CD4-positive, alpha-beta T cell treated with Interleukin-2 at 100 ng/mL for 4 hours (primary cell): ENCODE measurements around the gene GCSAM.
A peak's percentile ranks its signal among the peaks of the same experiment; 100 is the strongest.

ENCODE experiments used
- DNase-seq: peaks from one replicate; pipeline ENCODE4 v3.0.0-alpha.2; 2020; ENCODE audit warnings: low spot score

The GCSAM gene

DNA sequence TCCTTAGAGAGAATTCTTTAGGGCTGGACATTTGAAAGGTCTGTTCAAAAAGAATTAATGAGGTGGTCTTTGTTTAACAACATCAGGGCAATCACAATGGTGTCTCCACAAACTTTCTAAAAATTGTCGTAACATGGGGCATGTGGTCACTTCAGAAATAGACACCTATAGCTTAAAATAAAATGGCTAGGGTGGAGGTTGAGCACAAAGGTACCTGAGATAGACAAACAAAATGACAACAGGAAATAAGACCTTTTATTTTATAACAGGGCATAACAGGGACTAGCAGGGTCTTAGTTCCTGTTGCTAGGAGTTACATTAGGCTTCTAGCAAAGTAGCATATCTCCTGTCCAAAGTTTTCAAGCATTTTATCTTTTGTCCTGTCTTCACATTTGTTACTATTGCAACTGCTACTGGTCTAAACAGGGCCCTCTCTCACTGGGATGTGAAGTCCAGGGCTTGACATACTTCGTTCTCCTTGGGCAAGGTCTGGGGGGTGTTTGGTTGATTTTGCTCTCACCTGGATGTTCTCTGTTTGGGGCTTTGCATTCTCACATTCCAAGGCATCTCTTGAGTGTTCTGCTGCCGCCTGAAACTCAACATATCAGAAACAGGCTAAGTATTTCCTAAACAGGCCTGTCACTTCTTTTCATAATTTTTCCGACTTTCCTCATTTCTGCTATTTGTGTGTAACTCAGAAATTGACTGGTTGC is 3.0 kb downstream of the GCSAM start:
- no peak for DNase-seq

DNA sequence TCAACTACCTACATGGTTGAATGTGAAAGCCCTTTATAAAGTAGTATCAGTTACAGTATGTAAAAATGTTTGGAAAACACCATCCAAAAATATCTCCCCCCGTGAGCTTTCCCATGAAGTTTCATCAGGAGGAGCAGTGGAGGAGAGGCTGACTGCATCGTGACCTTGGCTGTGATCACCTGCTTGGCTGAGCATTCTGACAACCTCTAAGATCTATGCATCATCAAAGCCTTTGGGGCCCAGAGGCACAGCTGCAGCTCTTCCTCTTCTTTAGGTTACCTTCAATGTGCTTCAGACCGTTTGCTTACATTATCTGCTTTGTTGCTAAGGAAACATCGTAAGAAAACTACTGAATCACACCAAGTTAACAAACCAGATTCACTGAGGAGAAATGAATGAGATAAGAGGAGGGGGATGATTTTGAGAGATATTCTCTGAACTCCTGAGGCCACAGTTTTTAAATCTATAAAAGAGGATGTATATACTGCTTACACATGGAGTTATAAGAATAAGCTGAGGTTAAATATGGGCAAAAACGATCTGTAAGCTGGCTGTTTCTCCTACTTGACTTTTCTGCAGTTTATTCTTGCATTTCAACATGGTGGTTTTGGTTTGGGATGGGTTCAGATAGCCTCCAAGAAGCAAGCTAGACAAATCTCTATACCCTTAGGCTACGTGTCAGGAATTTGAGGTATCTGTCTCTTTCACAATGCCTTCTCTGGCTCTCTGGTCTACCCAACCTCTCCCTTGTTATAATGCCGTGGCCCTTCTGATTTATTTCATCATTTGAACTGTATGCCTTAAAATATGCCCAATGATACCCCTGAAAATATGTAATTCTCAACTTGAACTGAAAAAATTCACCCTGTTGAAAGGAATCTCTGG is 4.0 kb downstream of the GCSAM start:
- peak; percentile 85 for DNase-seq

DNA sequence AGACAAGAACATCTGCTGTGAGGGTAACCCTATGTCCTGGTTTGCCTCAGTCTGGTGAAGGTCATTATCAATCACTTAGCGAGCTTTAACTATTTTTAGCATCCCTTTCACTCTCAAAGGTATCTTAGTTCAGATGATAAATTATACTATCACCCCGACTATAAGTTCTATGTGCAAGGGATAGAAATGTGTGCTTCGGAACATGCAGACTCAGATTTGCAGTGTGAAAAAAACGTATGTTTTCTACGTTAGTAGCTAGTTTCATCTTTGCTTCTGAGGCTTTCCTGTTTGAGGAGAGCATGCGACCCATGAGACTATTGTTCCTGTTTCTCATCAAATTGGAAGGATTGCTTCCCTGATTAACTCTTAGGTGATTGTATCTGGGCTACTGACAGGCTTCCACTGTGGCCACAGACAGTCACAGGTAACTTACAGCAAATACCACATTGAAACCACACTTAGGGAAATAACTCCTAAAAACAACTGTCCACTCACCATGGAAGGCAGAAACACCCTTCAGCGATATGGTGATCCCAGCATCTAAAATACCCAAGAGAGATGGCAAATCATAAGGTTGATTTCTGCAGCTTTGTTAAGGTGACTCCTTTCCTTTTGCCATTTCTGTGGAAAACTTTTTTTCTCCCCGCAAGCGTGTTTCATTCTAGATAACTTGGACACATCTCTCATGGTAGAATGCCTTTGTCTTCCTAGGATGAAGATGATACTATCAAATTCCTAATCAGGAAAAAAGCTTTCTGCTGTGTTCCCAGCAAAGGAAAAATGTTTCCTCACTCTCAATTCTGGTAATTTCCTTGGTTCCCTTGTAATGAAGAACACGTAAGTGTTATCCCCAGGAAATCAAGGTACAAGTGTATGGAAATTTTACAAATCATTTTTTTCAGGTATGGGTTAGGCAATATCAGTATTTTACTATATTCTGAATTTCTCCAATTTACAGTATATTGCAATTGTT is 5.2 kb downstream of the GCSAM start:
- DNase-seq: no peak

DNA sequence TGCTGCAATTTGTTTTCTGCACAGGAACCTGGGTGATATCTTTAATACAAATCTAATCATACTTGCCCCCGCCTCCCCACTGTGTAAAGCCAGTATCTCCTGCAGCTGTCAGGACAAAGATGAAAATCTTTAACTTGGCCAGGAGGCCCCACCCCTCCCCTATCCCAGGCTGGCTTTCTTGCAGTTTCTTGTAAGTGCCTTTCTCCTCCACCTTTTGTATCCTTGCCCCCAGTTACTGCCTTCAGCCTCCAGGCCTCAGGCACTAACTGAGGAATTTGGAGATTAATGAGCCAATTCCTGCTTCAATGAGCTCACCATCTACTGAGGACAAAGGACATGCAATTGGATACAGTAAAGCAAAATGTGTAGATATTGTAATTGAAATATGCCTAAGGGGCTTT is 6.5 kb downstream of the GCSAM start:
- no peak for DNase-seq

DNA sequence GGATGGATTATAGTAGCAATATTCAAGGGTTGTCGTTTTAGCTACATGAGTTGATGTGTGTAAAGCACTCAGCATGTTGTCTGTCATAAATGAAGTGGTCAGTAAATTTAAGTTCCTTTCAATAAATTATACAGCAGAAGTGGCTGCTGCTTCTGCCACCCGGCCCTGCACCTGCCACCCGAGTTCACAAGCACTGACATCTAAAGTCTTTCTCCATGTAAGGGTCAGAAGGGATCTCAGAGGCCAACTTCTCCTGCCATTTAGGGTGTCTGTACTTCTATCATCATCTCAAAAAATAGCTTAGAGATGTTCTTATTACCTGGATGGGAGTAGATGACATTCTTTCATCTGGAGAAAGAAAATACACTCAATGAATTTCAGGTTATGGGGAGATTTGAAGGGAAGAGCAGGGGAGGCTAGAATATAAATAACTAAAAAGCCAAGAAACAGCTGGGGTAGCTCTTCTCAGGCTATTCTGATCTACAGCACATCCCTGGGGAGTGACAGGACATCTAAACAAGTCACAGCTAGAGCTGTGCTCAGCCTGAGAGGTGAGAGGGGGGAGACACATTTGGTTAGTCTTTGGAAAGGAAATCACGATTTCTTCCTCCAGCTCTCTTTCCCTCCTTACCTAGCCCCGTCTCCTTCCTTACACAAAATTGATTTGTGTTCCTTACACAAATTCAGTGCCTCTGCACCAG is 8.0 kb downstream of the GCSAM start:
- no peak for DNase-seq

DNA sequence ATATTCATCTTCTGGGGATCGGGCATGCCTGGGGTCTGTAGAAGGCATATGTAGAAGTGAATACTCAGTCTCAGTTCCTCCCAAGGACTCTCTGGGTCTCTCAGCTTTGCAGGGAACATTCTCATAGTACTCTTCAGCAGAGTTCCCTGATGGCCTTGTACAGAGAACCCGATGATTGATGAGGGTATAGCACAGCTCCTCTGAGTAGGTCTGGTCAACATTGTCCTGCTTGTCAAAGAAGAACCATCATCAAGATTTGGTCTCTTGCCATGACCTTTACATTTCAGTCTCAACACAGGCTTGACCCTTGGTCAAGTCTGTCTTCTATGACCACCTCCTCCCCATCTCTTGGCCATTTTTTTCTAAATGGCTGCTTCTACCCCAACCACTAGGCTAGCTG is 9.5 kb downstream of the GCSAM start:
- no peak for DNase-seq

DNA sequence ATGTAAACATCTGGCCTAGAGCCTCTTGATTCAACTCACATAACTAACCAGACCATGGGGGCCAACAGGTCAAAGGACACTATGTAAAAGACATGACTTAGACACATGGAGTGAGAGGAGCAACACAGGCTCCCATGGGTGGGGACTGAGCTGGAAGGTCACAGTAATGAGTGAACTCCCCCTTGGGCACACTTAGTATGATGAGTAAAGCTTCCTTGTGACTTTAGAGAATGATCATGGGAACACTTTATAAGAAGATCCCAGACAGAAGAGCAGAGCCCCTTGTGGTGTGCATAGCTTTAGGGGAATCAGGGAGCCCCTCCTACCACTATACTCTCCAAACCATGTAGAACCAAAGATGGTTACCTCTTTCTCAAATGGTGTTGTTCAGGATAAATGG is 10.2 kb downstream of the GCSAM start:
- DNase-seq: no peak

DNA sequence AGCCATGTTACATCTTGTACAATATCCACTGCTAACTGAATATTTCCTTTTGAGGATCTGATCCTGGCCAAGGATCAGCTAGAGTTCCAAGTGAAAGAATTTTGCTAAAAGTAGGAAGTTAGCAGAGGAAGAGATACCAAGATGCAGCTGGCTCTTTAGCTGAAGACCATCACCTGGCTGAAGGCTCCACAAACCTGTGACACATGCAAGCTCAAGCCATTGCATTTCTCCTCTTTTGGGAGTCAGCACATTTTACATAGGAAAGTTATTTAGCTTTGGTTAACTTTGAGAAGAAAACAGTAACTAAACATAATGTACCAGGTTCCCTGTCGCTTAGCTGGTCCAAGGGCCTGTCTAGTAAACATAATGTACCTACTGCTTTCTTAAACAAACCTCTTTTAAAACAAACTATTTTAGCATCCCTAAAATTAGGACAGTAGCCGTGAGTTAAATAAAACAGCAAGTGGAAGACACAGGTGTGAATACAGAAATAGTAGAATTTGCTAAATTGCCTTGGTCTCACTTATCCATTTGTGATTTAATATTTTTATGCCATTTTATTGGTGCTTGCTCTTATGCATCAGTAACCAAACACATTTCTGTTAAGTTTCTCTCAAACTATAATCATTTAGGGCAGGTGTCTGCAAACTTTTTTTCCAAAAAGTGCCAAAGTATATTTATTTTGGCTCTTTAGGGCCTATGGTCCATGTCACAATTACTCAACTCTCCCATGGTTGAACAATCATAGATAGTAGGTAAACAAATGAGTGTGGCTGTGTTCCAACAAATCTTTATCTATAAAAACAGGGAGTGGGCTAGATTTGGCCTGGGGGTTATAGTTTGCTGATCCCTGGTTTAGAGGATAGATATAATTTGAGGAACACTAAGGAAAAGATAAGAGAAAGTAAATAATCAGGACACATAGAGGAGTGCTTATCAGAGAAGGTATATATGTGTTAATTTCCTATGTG is 11.2 kb downstream of the GCSAM start:
- DNase-seq: no peak

DNA sequence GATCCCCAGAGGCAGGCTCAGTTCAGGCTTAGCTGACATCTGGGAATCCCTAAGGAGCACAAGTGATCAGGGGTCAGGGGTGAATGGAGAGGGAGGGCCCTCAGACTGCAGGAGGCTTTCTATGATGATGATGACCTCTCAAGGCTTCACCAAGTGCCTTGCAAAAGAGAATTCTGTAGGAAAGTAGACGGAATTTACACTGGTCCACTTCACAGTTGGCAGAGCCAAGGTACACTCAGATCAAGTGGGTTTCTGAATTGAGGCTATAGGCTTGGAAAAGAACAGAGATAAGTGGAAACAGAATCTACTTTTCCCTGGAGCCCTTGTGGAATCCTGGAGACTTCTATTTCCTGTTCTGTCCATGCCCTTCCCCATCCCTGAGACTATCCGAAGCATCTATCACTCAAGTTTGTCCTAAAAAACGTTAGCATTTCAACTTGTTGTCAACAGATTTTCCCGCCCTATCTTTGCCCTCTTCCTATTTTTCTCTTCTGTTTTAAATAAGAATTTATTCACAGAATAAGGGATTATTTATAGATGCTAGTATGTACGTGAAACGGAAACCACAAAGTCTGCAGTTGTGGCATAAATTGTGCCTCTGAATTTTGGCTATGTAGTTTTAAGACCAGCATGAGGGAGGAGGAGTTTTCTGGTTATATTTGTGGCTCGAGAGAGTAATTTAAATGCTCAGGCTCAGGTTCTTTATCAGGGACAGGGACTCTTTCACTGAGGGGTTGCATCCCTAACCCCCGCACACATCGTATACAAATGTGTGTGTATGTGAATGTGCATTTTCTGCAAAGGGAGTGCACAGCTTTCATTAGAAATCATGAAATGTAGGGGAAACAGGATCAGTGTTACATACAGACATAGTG is 12.8 kb downstream of the GCSAM start:
- DNase-seq: no peak

DNA sequence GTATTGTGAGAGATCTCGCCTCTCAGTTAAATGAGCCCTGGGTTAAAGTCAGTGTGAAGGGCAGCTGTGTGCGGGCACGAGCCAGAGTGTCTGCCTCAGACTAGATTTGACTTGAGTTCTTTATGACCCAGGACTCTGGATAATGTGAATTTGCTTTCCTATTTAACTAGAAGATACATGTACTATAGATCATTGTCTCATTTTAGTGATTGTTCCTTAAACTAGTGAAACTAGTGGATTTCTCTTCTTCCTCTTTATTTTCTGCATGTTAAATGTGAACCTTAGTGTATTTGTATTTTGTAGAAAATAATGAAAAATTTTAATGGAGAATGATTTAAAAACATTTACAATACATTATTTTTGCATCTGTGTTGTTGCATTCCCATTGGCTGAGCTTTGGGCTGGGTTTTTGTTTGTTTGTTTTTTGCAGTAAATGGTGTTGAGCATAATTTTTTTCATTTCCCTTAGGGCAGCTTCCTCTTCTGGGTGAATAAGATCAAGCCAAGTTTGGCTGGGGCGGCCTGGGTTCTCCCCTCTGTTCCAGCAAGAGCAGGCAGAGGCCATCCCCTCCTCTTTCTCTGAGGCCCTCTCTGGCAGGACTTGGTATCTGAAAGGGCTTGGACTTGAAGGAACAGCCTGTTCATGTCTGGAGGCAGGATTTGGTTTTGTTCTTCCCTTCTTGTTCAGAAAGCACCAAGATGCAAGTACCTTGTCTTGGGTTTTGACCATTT is 15.0 kb downstream of the GCSAM start:
- no peak for DNase-seq

DNA sequence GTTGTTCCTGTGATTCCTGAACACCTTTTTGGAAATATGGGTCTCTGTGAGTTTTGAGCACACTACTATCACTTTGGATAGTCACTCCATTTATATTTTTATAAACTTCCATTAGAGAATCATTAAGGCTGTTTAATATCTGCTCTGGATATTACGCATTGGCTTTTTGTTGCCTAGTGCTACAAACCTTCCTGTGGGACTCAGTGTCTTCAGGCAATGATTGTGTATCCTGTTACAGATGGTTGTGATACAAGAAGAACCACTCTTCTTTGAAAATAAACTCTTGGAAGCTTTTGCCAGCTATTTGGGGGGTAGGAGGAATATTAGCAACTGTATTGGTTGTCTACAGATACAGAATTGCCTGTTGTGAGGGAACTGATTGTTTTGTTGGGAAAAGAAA is 15.6 kb downstream of the GCSAM start:
- DNase-seq: no peak

DNA sequence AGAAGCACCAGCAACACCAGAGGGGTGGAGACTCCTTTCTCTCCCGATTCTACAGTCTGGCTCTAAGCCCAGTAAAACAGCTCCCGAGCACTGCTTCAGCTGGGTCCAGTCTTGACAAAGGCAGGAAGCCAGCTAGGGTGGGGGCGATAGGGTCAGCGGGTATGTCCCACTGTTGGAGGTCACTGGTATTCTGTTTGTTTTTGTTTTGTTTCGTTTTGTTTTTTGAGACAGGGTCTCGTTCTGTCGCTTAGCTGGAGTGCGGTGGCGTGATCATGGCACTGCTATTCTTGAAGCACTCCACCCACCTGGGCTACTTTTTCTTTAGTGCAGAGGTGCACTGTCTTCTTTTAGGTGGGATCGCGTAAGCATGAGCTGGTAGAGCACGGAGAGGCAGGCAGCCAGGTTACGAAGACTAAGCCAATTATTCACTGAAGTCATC is 16.3 kb downstream of the GCSAM start:
- no peak for DNase-seq

DNA sequence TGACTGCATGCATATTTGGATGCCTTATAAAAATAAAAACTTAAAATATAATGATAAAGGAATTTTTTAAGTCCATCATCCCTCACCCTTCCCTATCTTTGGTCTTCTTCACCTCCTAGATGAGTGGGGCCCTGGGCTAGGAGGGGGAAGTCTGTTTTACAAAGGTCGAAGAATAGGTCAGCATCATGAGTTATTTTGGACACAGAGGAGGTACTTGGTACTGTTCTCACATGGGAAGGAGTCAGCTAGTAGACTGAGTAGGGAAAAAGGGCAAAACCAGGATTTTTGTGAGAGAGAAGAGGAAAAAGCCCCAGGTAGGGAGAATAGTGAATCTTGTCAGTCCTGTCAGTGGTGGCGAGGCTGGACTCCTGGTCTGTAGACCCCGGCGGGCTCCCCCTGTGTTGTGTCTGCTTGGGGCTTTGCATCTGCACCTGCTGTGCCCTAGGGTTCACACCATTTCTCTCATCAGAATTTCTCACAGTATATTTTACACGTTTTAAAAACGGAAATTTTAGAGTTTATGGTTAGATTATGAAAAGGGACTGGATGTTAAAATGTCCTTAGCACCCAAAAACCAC is 17.2 kb downstream of the GCSAM start:
- no peak for DNase-seq

DNA sequence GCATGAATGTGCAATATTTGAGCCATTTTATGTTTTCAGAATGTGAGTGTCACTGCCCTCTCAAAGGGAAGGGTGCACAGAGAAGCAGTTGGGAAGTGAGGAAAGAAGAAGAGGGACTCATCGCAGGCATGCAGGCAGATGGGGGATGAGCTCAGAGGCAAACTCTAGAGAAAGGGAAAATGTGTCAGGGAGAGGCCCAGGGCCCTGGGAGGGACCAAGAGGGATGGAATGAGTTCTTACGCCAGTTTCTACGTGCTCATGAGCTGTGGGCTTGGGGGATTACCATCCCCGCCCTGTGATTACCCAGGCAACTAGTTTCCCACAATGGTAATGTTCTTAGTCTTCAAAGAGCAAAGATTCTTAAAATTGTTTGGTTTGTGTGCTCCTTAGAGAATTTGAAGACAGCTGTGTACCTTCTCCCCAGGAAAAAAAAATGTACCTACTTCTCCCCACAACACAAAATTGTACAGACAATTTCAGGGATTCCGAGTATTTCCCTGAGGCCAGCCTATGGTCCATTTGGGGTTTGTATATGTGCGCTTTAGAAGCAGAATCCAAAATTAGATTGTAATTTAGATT is 17.8 kb downstream of the GCSAM start:
- no peak for DNase-seq

DNA sequence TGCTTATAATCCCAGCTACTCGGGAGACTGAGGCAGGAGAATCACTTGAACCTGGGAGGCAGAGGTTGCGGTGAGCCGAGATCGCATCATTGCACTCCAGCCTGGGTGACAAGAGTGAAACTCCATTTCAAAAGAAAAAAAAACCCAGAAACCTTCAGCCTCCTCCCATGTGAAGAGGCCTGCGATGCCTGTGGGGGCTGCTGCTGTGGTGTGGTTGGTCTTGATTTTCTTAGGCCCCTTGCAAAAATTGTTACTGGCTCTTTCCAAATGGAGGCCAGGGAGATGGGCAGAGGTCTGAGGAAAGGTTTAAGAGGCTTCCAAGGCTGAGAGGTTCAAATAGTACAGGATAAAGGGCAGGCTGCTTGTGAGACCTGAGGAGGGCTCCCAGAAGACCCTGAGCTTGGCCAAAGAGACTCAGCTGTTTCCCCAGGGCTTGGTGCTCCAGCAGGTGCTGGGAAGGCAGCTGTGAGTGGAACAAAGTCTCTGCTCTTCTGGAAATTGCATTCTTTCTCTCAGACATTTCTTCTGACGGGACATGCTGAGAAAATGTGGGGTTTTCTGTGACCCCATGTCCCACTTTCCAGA is 18.4 kb downstream of the GCSAM start:
- DNase-seq: no peak

DNA sequence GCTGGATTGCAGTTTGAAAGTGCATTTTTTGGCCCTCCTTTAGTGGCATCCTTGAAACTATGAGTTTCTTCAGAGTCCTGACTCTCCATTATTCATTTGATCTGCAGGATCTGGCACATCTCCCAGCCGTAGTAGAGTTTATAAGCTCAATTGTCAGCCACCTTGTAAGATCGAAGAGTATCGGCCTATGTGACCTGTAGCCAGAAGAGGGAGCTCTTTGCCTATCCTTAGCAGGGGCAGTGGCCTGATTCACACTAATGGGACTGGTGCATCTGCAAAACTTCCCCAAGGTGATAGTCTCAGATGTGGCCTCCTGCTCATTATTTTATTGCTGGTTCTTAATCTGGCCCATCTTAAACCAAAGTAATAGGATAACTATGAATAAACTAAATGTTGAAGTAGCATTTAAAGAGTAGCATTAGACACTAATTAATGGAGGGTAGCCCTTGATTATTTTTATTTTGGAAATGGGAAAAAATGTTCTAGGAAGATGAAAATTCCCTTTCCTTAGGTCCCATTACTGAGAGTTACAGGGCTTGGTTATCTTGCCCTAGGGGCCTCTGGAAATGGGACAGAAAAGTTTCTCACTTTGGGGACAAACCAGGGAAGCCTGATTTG is 21.2 kb downstream of the GCSAM start:
- DNase-seq: peak; percentile 85

DNA sequence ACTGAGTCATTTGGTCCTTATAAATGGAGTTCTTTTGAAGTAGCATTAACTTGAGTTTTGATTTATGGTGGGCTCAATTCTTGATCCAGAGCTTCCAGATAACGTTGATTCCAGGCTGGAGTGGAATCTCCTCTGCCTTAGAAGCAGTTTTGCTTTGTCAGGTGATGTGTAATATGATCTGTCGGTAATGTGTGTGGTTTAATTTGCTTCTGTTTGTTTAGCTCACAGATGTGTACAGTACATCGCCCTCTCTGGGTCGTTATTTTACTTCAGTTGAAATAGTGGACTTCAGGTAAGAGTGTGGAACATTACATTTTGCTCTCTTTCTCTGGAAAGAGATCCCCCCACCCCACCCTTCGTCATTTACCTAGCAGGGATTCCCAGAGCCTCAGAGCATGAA is 23.7 kb downstream of the GCSAM start:
- no peak for DNase-seq
